ENCODE results near the gene CPHXL. TPM values are rescaled to one million over a fixed set of nuclear protein-coding genes. Genes with fewer than 3 reads are reported as not detected.

Gene CPHXL
- total RNA-seq, 1 donor: not detected

- DNase-seq (ENCODE audit: low read depth in 2 of 3, low spot score in 2 of 3): no peak
Measured at GRCh38 chr16:75702242-75702641, 24.0 kb downstream of the CPHXL start.

- DNase-seq (ENCODE audit: low read depth in 2 of 3, low spot score in 2 of 3): no peak
Measured at GRCh38 chr16:75701361-75701760, 24.9 kb downstream of the CPHXL start, which contains the start of gene DUXB. Gene DUXB (minus strand): TSS chr16:75701461. CDS start chr16:75701418, 43 bp downstream.

- DNase-seq (ENCODE audit: low read depth in 2 of 3, low spot score in 2 of 3): no peak
Measured at GRCh38 chr16:75697571-75697970, 28.7 kb downstream of the CPHXL start.

- DNase-seq (ENCODE audit: low read depth in 2 of 3, low spot score in 2 of 3): no peak
Measured at GRCh38 chr16:75695708-75696107, 30.6 kb downstream of the CPHXL start.

GRCh38 chr16:75687361-75687760 lies 38.9 kb downstream of the CPHXL start:
- DNase-seq (ENCODE audit: low read depth in 2 of 3, low spot score in 2 of 3): no peak

GRCh38 chr16:75682308-75682707 lies 44.0 kb downstream of the CPHXL start:
- DNase-seq (ENCODE audit: low read depth in 2 of 3, low spot score in 2 of 3): no peak

- no peak for DNase-seq (ENCODE audit: low read depth in 2 of 3, low spot score in 2 of 3)
Measured at GRCh38 chr16:75679366-75679765, 46.9 kb downstream of the CPHXL start.

GRCh38 chr16:75676909-75677308 lies 49.4 kb downstream of the CPHXL start, which contains the start of gene CPHXL2:
Gene CPHXL2 (minus strand): TSS chr16:75677009. CDS start chr16:75676999, 10 bp downstream.
- DNase-seq (ENCODE audit: low read depth in 2 of 3, low spot score in 2 of 3): no peak

- no peak for DNase-seq (ENCODE audit: low read depth in 2 of 3, low spot score in 2 of 3)
Measured at GRCh38 chr16:75667503-75667902, 58.8 kb downstream of the CPHXL start.

Small RNAs within 50 kb of the gene (small RNA-seq; reads per million reads assigned to genes)
- gene RN7SL520P: not detected

Other genes starting within 250 kb of the CPHXL start
- 0.27 TPM for gene CHST6, start 231.0 kb downstream of the CPHXL start, total RNA-seq
- gene CHST5, start 190.4 kb downstream of the CPHXL start, total RNA-seq: under 0.01 TPM
- 21.8 TPM for gene TMEM231, start 170.2 kb downstream of the CPHXL start, total RNA-seq
- gene GABARAPL2, start 160.1 kb downstream of the CPHXL start, total RNA-seq: 43.4 TPM
- gene ADAT1, start 103.2 kb downstream of the CPHXL start, total RNA-seq: 49.5 TPM
- 75.4 TPM for gene KARS1, start 78.8 kb downstream of the CPHXL start, total RNA-seq
- gene TERF2IP, start 78.7 kb downstream of the CPHXL start, total RNA-seq: 49.3 TPM
- gene CPHXL2, start 49.5 kb downstream of the CPHXL start, total RNA-seq: not detected
- gene DUXB, start 25.0 kb downstream of the CPHXL start, total RNA-seq: not detected

Data from hematopoietic multipotent progenitor cell (in vitro differentiated cells).